Measurements from ENCODE around the gene USP2. TPM values are rescaled to one million over a fixed set of nuclear protein-coding genes. Genes with fewer than 3 reads are reported as not detected.

Gene USP2
- total RNA-seq, 2 experiments from 2014 or later, result 10.6 to 24.5 TPM

GRCh38 chr11:119404872-119405271 is 23.4 kb upstream of the USP2 start:
- ChIA-PET POLR2A (interaction anchor here (0.6 to 1.0 kb wide), 2 partner anchors 21 to 33 kb away, joined by 3 read pairs; no protein-coding TSS in a partner anchor), CTCF (ENCODE audit: unreplicated experiment) (no interaction called here)
- Histone ChIP-seq H3K4me1 (ENCODE audit: insufficient read depth, low read length, poor library complexity, severe bottlenecking) (peaks cover 4% of the 10 kb centered on the region), H4K20me1 (ENCODE audit: insufficient read depth, low read length) (no peaks in the 10 kb centered on the region), H2AFZ (ENCODE audit: low read length) (no peak overlapping the region), H3K9me3 (ENCODE audit: low read length) (peaks cover 7% of the 10 kb centered on the region; the same call in 1 of the 2 replicates), H3K9me2 (ENCODE audit: insufficient read depth, low read length) (no peaks in the 10 kb centered on the region), H3K27ac (ENCODE audit: low read depth, low read length, poor library complexity, severe bottlenecking) (no peak overlapping the region), H3K4me2 (ENCODE audit: low read length) (no peak overlapping the region), H3K36me3 (ENCODE audit: insufficient read depth, low read length) (no peaks in the 10 kb centered on the region; the same call in 1 of the 2 replicates), H3K4me3 (ENCODE audit: low read depth, low read length, poor library complexity, severe bottlenecking) (no peak overlapping the region), H3K79me2 (ENCODE audit: insufficient read depth, low read depth, low read length) (no peaks in the 10 kb centered on the region)
- DNase-seq (ENCODE audit: low spot score), result no peak
- intact Hi-C loops (cut with micrococcal nuclease; ENCODE audit: unreplicated experiment), result no loop called here
- TF ChIP-seq, protein P1, sequence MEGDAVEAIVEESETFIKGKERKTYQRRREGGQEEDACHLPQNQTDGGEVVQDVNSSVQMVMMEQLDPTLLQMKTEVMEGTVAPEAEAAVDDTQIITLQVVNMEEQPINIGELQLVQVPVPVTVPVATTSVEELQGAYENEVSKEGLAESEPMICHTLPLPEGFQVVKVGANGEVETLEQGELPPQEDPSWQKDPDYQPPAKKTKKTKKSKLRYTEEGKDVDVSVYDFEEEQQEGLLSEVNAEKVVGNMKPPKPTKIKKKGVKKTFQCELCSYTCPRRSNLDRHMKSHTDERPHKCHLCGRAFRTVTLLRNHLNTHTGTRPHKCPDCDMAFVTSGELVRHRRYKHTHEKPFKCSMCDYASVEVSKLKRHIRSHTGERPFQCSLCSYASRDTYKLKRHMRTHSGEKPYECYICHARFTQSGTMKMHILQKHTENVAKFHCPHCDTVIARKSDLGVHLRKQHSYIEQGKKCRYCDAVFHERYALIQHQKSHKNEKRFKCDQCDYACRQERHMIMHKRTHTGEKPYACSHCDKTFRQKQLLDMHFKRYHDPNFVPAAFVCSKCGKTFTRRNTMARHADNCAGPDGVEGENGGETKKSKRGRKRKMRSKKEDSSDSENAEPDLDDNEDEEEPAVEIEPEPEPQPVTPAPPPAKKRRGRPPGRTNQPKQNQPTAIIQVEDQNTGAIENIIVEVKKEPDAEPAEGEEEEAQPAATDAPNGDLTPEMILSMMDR (conservative IDR thresholded peaks at IDR 0.05; ENCODE audit: low read length), result no peak
- no TSS peak for BruUV-seq (replicated peaks)

DNA sequence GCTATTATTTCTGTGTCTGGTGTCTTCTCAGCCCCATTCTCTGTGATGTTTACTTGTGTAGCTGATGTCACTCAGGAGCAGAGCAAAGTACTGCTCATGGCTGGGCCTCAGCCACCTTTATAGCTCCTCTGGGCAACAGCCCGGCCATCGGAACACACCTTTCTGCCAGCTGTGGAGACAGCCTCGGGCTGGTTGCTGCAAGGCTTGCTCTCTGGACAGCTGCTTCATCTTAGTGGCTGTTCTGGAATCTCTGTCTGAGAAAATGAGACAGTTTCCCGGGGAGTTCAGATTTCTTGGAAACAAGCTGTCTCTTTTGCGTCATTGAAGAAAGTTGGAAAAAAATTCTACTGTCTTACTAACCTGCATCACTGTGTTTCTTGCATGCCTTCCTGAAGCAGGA is 21.5 kb upstream of the USP2 start:
- Histone ChIP-seq H3K4me3 (ENCODE audit: low read depth, low read length, poor library complexity, severe bottlenecking) (no peak overlapping the region), H4K20me1 (ENCODE audit: insufficient read depth, low read length) (no peaks in the 10 kb centered on the region), H3K4me1 (ENCODE audit: insufficient read depth, low read length, poor library complexity, severe bottlenecking) (peaks cover 4% of the 10 kb centered on the region), H2AFZ (ENCODE audit: low read length) (no peak overlapping the region), H3K27ac (ENCODE audit: low read depth, low read length, poor library complexity, severe bottlenecking) (no peak overlapping the region), H3K4me2 (ENCODE audit: low read length) (no peak overlapping the region), H3K36me3 (ENCODE audit: insufficient read depth, low read length) (no peaks in the 10 kb centered on the region; the same call in 1 of the 2 replicates), H3K9me3 (ENCODE audit: low read length) (peaks cover 13% of the 10 kb centered on the region), H3K79me2 (ENCODE audit: insufficient read depth, low read depth, low read length) (no peaks in the 10 kb centered on the region), H3K9me2 (ENCODE audit: insufficient read depth, low read length) (no peaks in the 10 kb centered on the region)
- intact Hi-C loops (cut with micrococcal nuclease; ENCODE audit: unreplicated experiment), result no loop called here
- CTCF ChIA-PET (ENCODE audit: unreplicated experiment), result interaction anchor here (0.6 kb wide), 1 partner anchor 26 kb away, joined by 3 read pairs; no protein-coding TSS in a partner anchor
- no peak for DNase-seq (ENCODE audit: low spot score)
- no peak for TF ChIP-seq EZH2phosphoT487 (IDR thresholded peaks at IDR 0.05; ENCODE audit: borderline replicate concordance, low read depth, low read length)
- TF ChIP-seq, protein P1 (conservative IDR thresholded peaks at IDR 0.05; ENCODE audit: low read length), result no peak
- no TSS peak for BruUV-seq (replicated peaks)
- POLR2A ChIA-PET, result interaction anchor here (0.6 to 1.0 kb wide), 6 partner anchors 8 to 1548 kb away, joined by 3 to 7 read pairs (median 4); no protein-coding TSS in a partner anchor

GRCh38 chr11:119402470-119402869 is 21.0 kb upstream of the USP2 start:
- Histone ChIP-seq H3K9me3 (ENCODE audit: low read length) (peaks cover 17% of the 10 kb centered on the region), H3K79me2 (ENCODE audit: insufficient read depth, low read depth, low read length) (no peaks in the 10 kb centered on the region), H4K20me1 (ENCODE audit: insufficient read depth, low read length) (no peaks in the 10 kb centered on the region), H3K4me2 (ENCODE audit: low read length) (no peak overlapping the region), H3K4me1 (ENCODE audit: insufficient read depth, low read length, poor library complexity, severe bottlenecking) (peaks cover 4% of the 10 kb centered on the region), H3K27ac (ENCODE audit: low read depth, low read length, poor library complexity, severe bottlenecking) (no peak overlapping the region), H3K9me2 (ENCODE audit: insufficient read depth, low read length) (no peaks in the 10 kb centered on the region), H3K4me3 (ENCODE audit: low read depth, low read length, poor library complexity, severe bottlenecking) (no peak overlapping the region), H3K36me3 (ENCODE audit: insufficient read depth, low read length) (peaks cover under 1% of the 10 kb centered on the region; the same call in 1 of the 2 replicates), H2AFZ (ENCODE audit: low read length) (no peak overlapping the region)
- DNase-seq (ENCODE audit: low spot score), result no peak
- intact Hi-C loops (cut with micrococcal nuclease; ENCODE audit: unreplicated experiment), result no loop called here
- ChIA-PET CTCF (ENCODE audit: unreplicated experiment) (no interaction called here), POLR2A (interaction anchor here (0.6 kb wide), 1 partner anchor 11 kb away, joined by 4 read pairs; no protein-coding TSS in a partner anchor)
- no peak for TF ChIP-seq EZH2phosphoT487 (IDR thresholded peaks at IDR 0.05; ENCODE audit: borderline replicate concordance, low read depth, low read length)
- TF ChIP-seq, protein P1 (conservative IDR thresholded peaks at IDR 0.05; ENCODE audit: low read length), result no peak
- BruUV-seq (replicated peaks), result no TSS peak

All from OCI-LY7 (cell line).